A549 (cell line): Measurements from ENCODE around the gene CREG2. TPM values are rescaled to one million over a fixed set of nuclear protein-coding genes. Genes with fewer than 3 reads are reported as not detected.

ENCODE experiments used
- ATAC-seq, 2 experiments: fragments of 200-7000 bp in 1 of 2; fragments of >200 bp in 1 of 2; cut with Nextera tagmentation in 1 of 2; cut with Tn5 transposase in 1 of 2; 3 replicates each; pipeline versions ENCODE4 v1.8.0 to v1.9.1; 2018 to 2020; ENCODE audit warnings: mild to moderate bottlenecking in 1 of 2, moderate library complexity in 1 of 2
- CTCF ChIA-PET: fragments of 300-600 bp; sonication (Branson Sonifier 250); formaldehyde crosslinking; extraction: SDS; loops from one replicate; lab custom pipeline; 2021; ENCODE audit warnings: antibody characterized with exemption, inconsistent platforms; lab: Yijun Ruan, JAX
- POLR2A ChIA-PET: fragments of 350-600 bp; formaldehyde crosslinking; extraction: SDS; loops from one replicate; lab custom pipeline; 2021; ENCODE audit warnings: antibody characterized with exemption, inconsistent platforms; lab: Yijun Ruan, JAX
- DNase-seq, 2 experiments: peaks; one replicate each; pipeline versions ENCODE4 v3.0.0 to v3.0.0-alpha.2; 2011 to 2016; ENCODE audit warnings: low read depth in 1 of 2, low spot score in 1 of 2
- FAIRE-seq: peaks from 2 replicates; lab custom pipeline; 2011; peaks lifted over from hg19 to GRCh38; lab: Jason Lieb, UNC
- H3K27ac ChIP-seq, 2 experiments: fragments of >200 bp; sonication (Bioruptor Twin); formaldehyde crosslinking; 3 replicates each; pipeline ENCODE4 v1.5.1; 2016 to 2017
- H3K4me1 ChIP-seq: fragments of >200 bp; sonication (Bioruptor Twin); formaldehyde crosslinking; 3 replicates; pipeline ENCODE4 v1.6.1; 2016
- H3K4me2 ChIP-seq: fragments of >200 bp; sonication (Bioruptor Twin); formaldehyde crosslinking; 3 replicates; pipeline ENCODE4 v1.6.1; 2016
- H3K4me3 ChIP-seq: fragments of >200 bp; sonication (Bioruptor Twin); formaldehyde crosslinking; 3 replicates; pipeline ENCODE4 v1.5.1; 2016
- H3K9me3 ChIP-seq: fragments of >200 bp; sonication (Bioruptor Twin); formaldehyde crosslinking; 3 replicates; pipeline ENCODE4 v1.6.1; 2016
- ATOH8 ChIP-seq: fragments of 250-450 bp; sonication (Bioruptor Pico); IDR thresholded peaks from 2 replicates; pipeline ENCODE4 v1.5.0; 2020; ENCODE audit warnings: low read depth, mild to moderate bottlenecking, moderate library complexity
- CBX2 ChIP-seq: fragments of 200-600 bp; sonication (generic); IDR thresholded peaks from 2 replicates; pipeline ENCODE4 v1.6.1; 2016; ENCODE audit warnings: low read depth, mild to moderate bottlenecking, borderline replicate concordance
- CBX8 ChIP-seq: fragments of 200-600 bp; sonication (generic); IDR thresholded peaks from 2 replicates; pipeline ENCODE4 v1.6.1; 2016
- EHMT2 ChIP-seq: fragments of 200-600 bp; sonication (generic); IDR thresholded peaks from 2 replicates; pipeline ENCODE4 v1.6.1; 2016; ENCODE audit warnings: antibody characterized with exemption, low read depth, mild to moderate bottlenecking, moderate library complexity
- ESRRA ChIP-seq: fragments of 150-350 bp; IDR thresholded peaks from 2 replicates; pipeline ENCODE4 v1.6.1; 2014; ENCODE audit warnings: mild to moderate bottlenecking, low read length, borderline replicate concordance
- FOSL2 ChIP-seq, 2 experiments: fragments of 450-650 bp in 1 of 2; fragments of >200 bp in 1 of 2; sonication (Bioruptor Twin) in 1 of 2; formaldehyde crosslinking; IDR thresholded peaks; 2 replicates each; pipeline versions ENCODE4 v1.5.0 to v1.6.1; 2016 to 2020; ENCODE audit warnings: mild to moderate bottlenecking in 1 of 2, moderate library complexity in 1 of 2
- GATA3 ChIP-seq: IDR thresholded peaks from 2 replicates; pipeline ENCODE4 v1.6.1; 2012; ENCODE audit warnings: borderline replicate concordance
- HES2 ChIP-seq: fragments of >200 bp; sonication (Bioruptor Twin); formaldehyde crosslinking; IDR thresholded peaks from 2 replicates; pipeline ENCODE4 v1.6.1; 2016
- HEYL ChIP-seq: fragments of 250-450 bp; sonication (Bioruptor Pico); IDR thresholded peaks from 2 replicates; pipeline ENCODE4 v1.8.0; 2021; ENCODE audit warnings: mild to moderate bottlenecking, moderate library complexity
- HOXA7 ChIP-seq: fragments of 250-450 bp; sonication (Bioruptor Pico); IDR thresholded peaks from 2 replicates; pipeline ENCODE4 v1.5.0; 2020; ENCODE audit warnings: mild to moderate bottlenecking, moderate library complexity
- KDM1A ChIP-seq: fragments of 200-600 bp; sonication (generic); IDR thresholded peaks from 2 replicates; pipeline ENCODE4 v1.6.1; 2016; ENCODE audit warnings: low read depth, mild to moderate bottlenecking
- MAFK ChIP-seq: fragments of 450-650 bp; IDR thresholded peaks from 2 replicates; pipeline ENCODE4 v1.6.1; 2014; ENCODE audit not compliant: partially characterized antibody
- MAZ ChIP-seq: fragments of 150-350 bp; IDR thresholded peaks from 2 replicates; pipeline ENCODE4 v1.6.1; 2014; ENCODE audit warnings: antibody characterized with exemption, low read depth, low read length, borderline replicate concordance
- MYC ChIP-seq: IDR thresholded peaks from 2 replicates; pipeline ENCODE4 v1.6.1; 2012; ENCODE audit warnings: mild to moderate bottlenecking, inconsistent platforms, low read length, improper control_type of control experiment, borderline replicate concordance
- NFE2L2 ChIP-seq: fragments of 150-350 bp; conservative IDR thresholded peaks from 2 replicates; pipeline ENCODE4 v1.6.1; 2014; ENCODE audit warnings: low read length
- RAD21 ChIP-seq, 2 experiments: fragments of >200 bp in 1 of 2; sonication (Bioruptor Twin) in 1 of 2; formaldehyde crosslinking in 1 of 2; IDR thresholded peaks in 1 of 2; conservative IDR thresholded peaks in 1 of 2; 2 replicates in 1 of 2; 3 replicates in 1 of 2; pipeline ENCODE4 v1.6.1; 2012 to 2018; ENCODE audit warnings: inconsistent platforms in 1 of 2
- RFX5 ChIP-seq: fragments of 450-650 bp; IDR thresholded peaks from 2 replicates; pipeline ENCODE4 v1.7.1; 2014; ENCODE audit warnings: antibody characterized with exemption, mild to moderate bottlenecking, moderate library complexity
- RNF2 ChIP-seq: fragments of 200-600 bp; sonication (generic); IDR thresholded peaks from 2 replicates; pipeline ENCODE4 v1.6.1; 2016; ENCODE audit warnings: low read depth, mild to moderate bottlenecking, antibody characterized with exemption, moderate library complexity, borderline replicate concordance
- SMC3 ChIP-seq: fragments of >200 bp; sonication (Bioruptor Twin); formaldehyde crosslinking; IDR thresholded peaks from 3 replicates; pipeline ENCODE4 v1.6.1; 2018; ENCODE audit warnings: inconsistent platforms
- TFCP2L1 ChIP-seq: fragments of 250-450 bp; sonication (Bioruptor Pico); IDR thresholded peaks from 2 replicates; pipeline ENCODE4 v1.5.0; 2021; ENCODE audit warnings: mild to moderate bottlenecking
- TP53 ChIP-seq: fragments of 250-450 bp; sonication (Bioruptor Pico); IDR thresholded peaks from 2 replicates; pipeline ENCODE4 v1.5.0; 2021; ENCODE audit warnings: mild to moderate bottlenecking, moderate library complexity
- USF2 ChIP-seq: fragments of 450-650 bp; IDR thresholded peaks from 2 replicates; pipeline ENCODE4 v1.6.1; 2014; ENCODE audit warnings: antibody characterized with exemption
- ZFP36 ChIP-seq: fragments of 450-650 bp; IDR thresholded peaks from 2 replicates; pipeline ENCODE4 v1.6.1; 2014; ENCODE audit warnings: borderline replicate concordance; ENCODE audit not compliant: partially characterized antibody
- ZSCAN20 ChIP-seq: fragments of 250-450 bp; sonication (Bioruptor Pico); IDR thresholded peaks from 2 replicates; pipeline ENCODE4 v1.8.0; 2022; ENCODE audit warnings: mild to moderate bottlenecking, moderate library complexity
- WGBS: methylation state at CpG from one replicate; pipeline ENCODE4 v1.1.6; 2017; ENCODE audit errors: missing lambda C conversion rate; 5-methylcytosine and 5-hydroxymethylcytosine counted together
- polyA plus RNA-seq, 4 experiments: library from polyadenylated mRNA; depleted of rRNA in 3 of 4; stranded (reverse); fragments of >200 nt; fragmentation: RNase III in 1 of 4; extraction: RNeasy Plus Mini Kit Qiagen cat#74134 plus additional on column Dnase treatment in 1 of 4; gene quantifications; 2 replicates in 3 of 4; 3 replicates in 1 of 4; pipeline ENCODE4 v1.2.3, GENCODE V29; 2011 to 2017

CREG2 gene
- polyA plus RNA-seq, 2 of the 4 experiments (the other 2 are of a cell fraction): 1.5 to 1.6 TPM

GRCh38 chr2:101330253-101330933 lies 56.9 kb downstream of the CREG2 start:
- TF ChIP-seq MYC: no peak
- TF ChIP-seq CBX8: no peak
- no peak for TF ChIP-seq EHMT2
- no peak for TF ChIP-seq HES2
- no peak for TF ChIP-seq KDM1A
- TF ChIP-seq RAD21 (conservative IDR thresholded peaks at IDR 0.05 in 1 of 2, IDR thresholded peaks at IDR 0.05 in 1 of 2): no peak
- no peak for TF ChIP-seq NFE2L2
- no peak for TF ChIP-seq GATA3
- TF ChIP-seq FOSL2 (IDR thresholded peaks at IDR 0.05): no peak
- TF ChIP-seq FOSL2 (CRISPR knock-in tag; IDR thresholded peaks at IDR 0.05): no peak
- no peak for TF ChIP-seq TP53 (CRISPR knock-in tag)
- no peak for TF ChIP-seq RNF2
- TF ChIP-seq MAZ: no peak
- TF ChIP-seq RFX5: no peak
- TF ChIP-seq ATOH8 (CRISPR knock-in tag): no peak
- no peak for TF ChIP-seq HEYL (CRISPR knock-in tag)
- ATAC-seq (no peak), DNase-seq (no peak), FAIRE-seq (no peak)
- POLR2A ChIA-PET: no interaction called here
- Histone ChIP-seq H3K9me3 (peaks cover 7% of the 10 kb centered on the region; the same call in 2 of the 3 replicates), H3K4me1 (no peaks in the 10 kb centered on the region), H3K4me3 (no peak overlapping the region), H3K27ac (no peak overlapping the region), H3K4me2 (no peak overlapping the region)
- CTCF ChIA-PET: interaction anchor here (1.0 kb wide), 2 partner anchors 12 kb away, joined by 4 to 8 read pairs; no protein-coding TSS in a partner anchor
- WGBS: 85% methylated on average over 12 of the region's 12 CpGs

GRCh38 chr2:101329026-101329425 lies 58.3 kb downstream of the CREG2 start:
- ATAC-seq (no peak), DNase-seq (no peak), FAIRE-seq (no peak)
- H3K27ac ChIP-seq: no peak overlapping the region
- ChIA-PET POLR2A (no interaction called here), CTCF (interaction anchor here (1.3 to 1.7 kb wide), 3 partner anchors 9 to 21 kb away, joined by 4 to 10 read pairs (median 4); no protein-coding TSS in a partner anchor)
- H3K4me3 ChIP-seq: no peak overlapping the region
- H3K9me3 ChIP-seq: peaks cover 10% of the 10 kb centered on the region; the same call in 2 of the 3 replicates
- TF ChIP-seq CBX2 (no peak), HOXA7 (CRISPR knock-in tag) (no peak), MAFK (no peak), TFCP2L1 (CRISPR knock-in tag) (no peak), ZFP36 (no peak), ZSCAN20 (CRISPR knock-in tag) (no peak), RFX5 (no peak), ESRRA (no peak), SMC3 (no peak), USF2 (no peak), MAZ (no peak)
- no peak overlapping the region for H3K4me2 ChIP-seq
- 71% methylated on average over 4 of the region's 4 CpGs for WGBS
- no peaks in the 10 kb centered on the region for H3K4me1 ChIP-seq
